GM12872 (cell line): ENCODE measurements around the gene FOXP4.

Experiments used
- TF ChIP-seq, protein P1 (sequence below): IDR thresholded peaks from 3 replicates; pipeline ENCODE4 v1.5.1; 2011; ENCODE audit warnings: low read depth, mild to moderate bottlenecking, low read length, moderate library complexity; ENCODE audit not compliant: insufficient read depth

The FOXP4 gene

DNA sequence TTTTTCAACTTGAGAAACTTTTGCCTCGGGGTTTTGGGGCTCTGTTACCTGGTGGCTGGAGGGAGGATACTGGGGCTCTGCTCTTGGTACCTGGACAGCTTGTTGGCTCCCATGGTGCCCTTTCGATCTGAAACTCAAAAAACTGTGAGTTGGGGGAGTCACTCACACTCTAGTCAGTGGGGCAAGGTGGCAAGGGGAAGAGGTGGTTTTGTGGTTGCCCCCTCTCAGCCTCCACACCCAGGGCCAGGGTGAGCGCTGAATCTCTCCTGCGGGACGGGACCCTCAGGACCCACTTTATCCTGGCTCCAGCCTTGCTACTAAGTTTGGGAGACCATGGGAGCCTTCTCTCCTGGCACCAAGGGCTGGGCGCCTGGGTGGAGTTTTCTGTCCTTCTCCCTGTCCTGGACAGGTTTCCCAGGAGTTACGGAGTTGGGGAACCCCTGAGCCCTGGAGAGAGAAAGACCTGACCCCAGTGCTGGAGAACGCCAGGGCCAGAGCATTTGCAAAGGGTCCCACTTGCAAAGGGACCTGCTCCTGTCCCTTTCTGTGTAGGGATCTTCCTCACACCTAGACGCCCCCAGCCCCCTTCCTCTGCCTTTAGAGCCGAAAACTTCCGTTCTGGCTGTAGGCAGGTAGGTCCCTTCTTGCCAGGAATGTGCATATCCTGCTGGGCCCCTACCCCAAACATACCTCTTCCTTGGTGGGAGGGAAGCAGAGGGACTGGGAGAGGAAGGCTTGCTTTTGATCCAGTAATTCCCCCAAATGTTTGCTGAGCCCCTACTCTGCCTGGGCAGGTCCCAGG, 2.9 kb downstream of the FOXP4 start:
- TF ChIP-seq, protein P1, sequence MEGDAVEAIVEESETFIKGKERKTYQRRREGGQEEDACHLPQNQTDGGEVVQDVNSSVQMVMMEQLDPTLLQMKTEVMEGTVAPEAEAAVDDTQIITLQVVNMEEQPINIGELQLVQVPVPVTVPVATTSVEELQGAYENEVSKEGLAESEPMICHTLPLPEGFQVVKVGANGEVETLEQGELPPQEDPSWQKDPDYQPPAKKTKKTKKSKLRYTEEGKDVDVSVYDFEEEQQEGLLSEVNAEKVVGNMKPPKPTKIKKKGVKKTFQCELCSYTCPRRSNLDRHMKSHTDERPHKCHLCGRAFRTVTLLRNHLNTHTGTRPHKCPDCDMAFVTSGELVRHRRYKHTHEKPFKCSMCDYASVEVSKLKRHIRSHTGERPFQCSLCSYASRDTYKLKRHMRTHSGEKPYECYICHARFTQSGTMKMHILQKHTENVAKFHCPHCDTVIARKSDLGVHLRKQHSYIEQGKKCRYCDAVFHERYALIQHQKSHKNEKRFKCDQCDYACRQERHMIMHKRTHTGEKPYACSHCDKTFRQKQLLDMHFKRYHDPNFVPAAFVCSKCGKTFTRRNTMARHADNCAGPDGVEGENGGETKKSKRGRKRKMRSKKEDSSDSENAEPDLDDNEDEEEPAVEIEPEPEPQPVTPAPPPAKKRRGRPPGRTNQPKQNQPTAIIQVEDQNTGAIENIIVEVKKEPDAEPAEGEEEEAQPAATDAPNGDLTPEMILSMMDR, result no peak

DNA sequence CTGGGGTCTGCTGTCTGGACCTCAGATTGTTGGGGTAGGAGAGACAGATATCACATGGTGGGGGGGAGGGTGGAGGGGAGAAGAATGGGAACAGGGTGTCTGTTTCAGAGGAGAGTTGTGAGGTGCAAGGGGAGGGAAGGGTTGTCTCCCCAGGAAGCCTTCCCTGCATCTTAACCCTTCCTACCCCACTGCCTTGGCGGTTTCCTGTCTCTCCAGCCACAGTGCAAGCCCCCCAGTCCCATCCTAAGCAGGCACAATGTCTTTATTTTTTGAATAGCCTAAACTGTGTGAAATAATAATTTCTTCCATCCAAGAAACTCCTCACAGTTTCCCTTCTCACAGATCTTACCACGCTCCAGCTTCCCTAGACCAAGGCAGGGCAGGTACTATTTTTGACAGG, 3.5 kb downstream of the FOXP4 start:
- TF ChIP-seq, protein P1, result no peak

DNA sequence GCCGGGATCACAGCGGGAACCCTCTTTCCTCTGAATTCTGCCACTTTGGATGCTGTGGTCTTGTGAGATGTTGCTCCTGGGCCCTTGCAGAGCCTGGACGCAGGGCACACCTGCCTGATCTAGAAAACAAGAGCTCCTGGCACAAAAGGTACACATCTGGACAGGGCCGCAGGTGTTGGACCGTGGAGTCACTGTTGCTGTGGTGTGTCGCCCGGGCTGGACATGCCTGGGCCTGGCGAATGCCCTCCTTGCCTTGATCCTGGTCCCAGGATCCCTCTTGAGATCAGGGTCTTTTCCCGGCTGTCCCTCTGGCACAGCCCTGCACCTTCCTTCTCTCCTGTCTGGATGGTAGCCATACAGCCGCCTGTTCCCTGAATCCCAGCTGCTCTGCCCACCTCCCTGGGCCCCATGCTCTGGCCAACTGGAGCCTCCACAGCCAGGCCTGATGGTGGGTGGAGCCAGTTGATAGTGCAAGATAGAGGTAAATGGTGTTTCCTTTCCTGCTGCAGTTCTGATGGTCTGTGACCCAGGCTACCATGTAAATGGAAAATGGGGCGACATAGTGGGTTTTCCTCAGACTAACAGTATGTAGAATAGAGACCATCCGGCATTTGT, 5.0 kb downstream of the FOXP4 start:
- TF ChIP-seq, protein P1, result no peak

DNA sequence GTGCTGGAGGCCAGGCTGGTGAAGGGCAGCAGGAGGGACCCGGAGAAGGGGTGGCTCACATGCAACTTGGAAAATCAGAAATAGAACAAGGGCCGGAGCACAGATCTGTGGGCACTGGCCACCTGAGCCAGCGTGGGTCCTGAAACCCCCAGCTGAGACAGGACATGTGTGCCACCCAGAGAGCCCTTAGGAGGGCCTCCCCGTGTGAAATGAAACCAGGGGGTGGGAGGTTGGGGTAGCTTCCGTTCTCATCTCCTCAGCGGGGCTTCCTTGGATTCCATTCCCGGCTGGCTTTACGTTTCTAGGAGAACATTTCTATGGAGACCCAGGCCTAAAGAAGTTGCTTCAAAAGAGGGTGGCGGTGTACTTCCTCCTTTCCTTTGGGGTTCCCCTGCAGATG, 5.7 kb downstream of the FOXP4 start:
- TF ChIP-seq, protein P1, result no peak

DNA sequence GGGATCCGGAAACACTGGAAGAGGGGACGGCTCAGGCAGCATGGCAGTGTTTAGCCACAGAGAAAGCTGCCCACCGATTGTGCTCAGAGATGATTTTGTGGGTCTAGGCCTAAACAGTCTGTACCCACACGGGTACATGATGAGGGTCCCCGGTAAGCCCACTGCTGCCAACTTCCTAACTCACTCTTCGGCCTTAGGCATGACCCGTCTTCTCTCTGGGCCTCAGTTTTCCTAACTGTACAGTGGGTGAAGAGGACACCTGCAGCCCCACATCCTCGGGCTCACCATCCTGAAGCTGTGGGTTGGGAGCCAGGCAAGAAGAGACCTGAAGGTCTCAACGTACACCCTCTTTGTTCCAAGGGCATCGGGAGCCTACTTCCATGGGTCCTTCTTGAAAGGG, 6.5 kb downstream of the FOXP4 start:
- TF ChIP-seq, protein P1, result no peak

DNA sequence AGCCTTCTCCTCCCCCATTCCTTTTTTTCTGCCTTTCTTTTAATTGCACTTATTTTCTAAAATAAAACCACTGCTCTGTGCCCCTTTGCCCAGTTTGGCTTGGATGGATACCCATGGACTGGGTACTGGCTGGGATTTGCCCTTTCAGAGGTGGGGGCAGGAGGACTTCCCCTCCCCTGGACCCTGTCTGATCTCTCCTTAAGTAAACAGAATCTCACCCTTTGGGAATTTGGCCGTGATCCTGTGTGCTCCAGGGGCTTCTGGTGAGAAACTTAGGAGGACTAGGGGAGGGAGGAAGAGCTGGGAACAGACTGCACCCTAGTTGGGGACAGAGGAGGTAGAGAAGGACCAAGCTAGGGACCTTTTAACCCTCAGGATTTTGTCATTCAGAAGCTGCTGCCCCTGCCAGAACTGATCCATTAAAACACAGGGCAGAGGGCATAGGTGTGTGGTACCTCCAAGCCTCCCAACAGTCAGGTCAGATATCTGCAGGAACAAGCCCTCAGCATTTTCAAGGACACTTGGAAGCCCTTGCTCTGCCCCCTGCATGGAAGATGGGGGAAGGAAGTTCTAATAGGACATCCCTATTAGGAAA, 7.3 kb downstream of the FOXP4 start:
- TF ChIP-seq, protein P1, result no peak

DNA sequence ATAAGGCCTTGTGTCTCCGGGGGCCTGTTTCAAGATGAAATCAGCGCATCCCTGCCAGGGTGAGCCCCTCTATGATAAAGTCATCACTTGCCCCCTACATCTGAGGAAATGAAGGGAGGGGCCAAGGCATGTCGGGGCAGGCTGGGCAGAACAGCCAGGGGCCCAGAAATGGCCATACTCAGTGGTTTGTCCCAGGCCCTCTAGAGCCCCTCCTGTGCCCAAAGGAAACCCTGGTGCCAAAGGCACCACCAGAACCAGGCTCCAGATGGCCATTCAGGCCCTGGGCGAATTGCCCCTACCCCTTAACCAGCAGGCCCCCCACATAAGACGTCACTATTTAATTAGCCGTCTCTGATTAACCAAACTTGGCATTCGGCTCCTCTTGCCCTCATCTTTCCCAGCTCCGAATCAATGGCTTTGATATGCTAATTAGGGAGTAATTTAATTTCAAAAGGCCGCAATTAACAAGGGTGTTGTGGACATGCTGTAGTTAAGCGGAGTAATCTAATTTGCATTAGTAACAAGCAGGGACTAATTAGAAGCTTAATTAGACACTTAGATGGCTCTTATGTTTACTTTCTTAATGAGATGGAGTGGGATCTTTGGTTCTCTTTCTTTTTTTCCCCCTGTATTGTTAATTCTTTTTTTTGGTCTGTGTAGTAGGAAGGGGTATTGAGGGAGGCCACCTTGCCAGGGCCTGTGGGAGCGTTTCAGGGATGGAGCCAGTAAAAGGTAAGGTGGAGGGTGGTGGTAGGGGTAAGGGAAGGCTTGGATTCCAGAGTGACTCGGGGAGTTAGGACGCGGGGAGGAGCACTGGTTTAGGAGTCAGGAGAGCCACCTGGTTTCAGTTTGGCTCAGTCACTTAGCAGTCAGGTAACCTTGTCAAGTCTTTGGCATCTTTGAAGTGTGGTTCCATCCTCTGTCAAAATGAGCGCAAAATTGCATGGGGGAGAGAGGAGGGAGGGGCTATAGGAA, 9.4 kb downstream of the FOXP4 start:
- TF ChIP-seq, protein P1, result no peak
